Neural cell (in vitro differentiated cells): ENCODE measurements around the gene HSD17B14.

ENCODE experiments used
- EP300 ChIP-seq: fragments of 450-650 bp; conservative IDR thresholded peaks from 2 replicates; pipeline ENCODE4 v1.6.1; 2014; ENCODE audit warnings: antibody characterized with exemption, mild to moderate bottlenecking, moderate library complexity; ENCODE audit not compliant: poor library complexity, severe bottlenecking
- EZH2 ChIP-seq: fragments of 200-600, 300-800 bp; shearing (Covaris generic), sonication (generic); IDR thresholded peaks from 2 replicates; pipeline ENCODE4 v1.6.1; 2014; ENCODE audit warnings: antibody characterized with exemption, low read length, borderline replicate concordance, mild to moderate bottlenecking; ENCODE audit not compliant: insufficient read depth, poor library complexity, severe bottlenecking
- MXI1 ChIP-seq: fragments of 450-650 bp; conservative IDR thresholded peaks from 2 replicates; pipeline ENCODE4 v1.6.1; 2014; ENCODE audit warnings: antibody characterized with exemption, mild to moderate bottlenecking; ENCODE audit not compliant: poor library complexity, severe bottlenecking
- POLR2AphosphoS5 ChIP-seq: IDR thresholded peaks from 2 replicates; pipeline ENCODE4 v1.6.1; 2012
- RAD21 ChIP-seq: fragments of 450-650 bp; conservative IDR thresholded peaks from 2 replicates; pipeline ENCODE4 v1.6.1; 2014; ENCODE audit warnings: antibody characterized with exemption, mild to moderate bottlenecking, moderate library complexity
- SMC3 ChIP-seq: fragments of 450-650 bp; conservative IDR thresholded peaks from 2 replicates; pipeline ENCODE4 v1.6.1; 2014; ENCODE audit warnings: antibody characterized with exemption, mild to moderate bottlenecking, moderate library complexity; ENCODE audit not compliant: poor library complexity
- TAF1 ChIP-seq: IDR thresholded peaks from 2 replicates; pipeline ENCODE4 v1.6.1; 2012; ENCODE audit warnings: low read depth
- TF ChIP-seq, protein P1 (sequence below): fragments of 450-650 bp; IDR thresholded peaks from 2 replicates; pipeline ENCODE4 v1.5.1; 2014; ENCODE audit warnings: antibody characterized with exemption, mild to moderate bottlenecking, moderate library complexity; ENCODE audit not compliant: poor library complexity, severe bottlenecking
- TF ChIP-seq, protein P2 (sequence below): IDR thresholded peaks from 2 replicates; pipeline ENCODE4 v1.6.1; 2012; ENCODE audit warnings: borderline replicate concordance

DNA sequence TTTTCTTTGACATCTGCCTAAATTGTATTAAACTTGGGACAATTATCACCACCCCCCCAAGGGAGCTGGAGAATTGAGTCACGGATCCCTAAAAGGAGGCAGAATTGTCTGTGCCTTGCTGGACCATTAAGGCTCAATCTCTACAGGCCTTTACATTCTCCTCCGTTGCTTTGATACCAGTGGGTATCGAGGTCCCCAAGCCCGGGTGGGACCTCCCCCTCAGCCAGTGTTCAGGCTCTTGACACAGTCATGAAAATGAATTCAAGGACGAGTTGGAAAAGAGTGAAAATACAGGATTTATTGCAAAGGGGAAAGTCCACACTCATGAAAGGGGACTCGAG lies 41.5 kb upstream of the HSD17B14 start:
- TF ChIP-seq, protein P1, sequence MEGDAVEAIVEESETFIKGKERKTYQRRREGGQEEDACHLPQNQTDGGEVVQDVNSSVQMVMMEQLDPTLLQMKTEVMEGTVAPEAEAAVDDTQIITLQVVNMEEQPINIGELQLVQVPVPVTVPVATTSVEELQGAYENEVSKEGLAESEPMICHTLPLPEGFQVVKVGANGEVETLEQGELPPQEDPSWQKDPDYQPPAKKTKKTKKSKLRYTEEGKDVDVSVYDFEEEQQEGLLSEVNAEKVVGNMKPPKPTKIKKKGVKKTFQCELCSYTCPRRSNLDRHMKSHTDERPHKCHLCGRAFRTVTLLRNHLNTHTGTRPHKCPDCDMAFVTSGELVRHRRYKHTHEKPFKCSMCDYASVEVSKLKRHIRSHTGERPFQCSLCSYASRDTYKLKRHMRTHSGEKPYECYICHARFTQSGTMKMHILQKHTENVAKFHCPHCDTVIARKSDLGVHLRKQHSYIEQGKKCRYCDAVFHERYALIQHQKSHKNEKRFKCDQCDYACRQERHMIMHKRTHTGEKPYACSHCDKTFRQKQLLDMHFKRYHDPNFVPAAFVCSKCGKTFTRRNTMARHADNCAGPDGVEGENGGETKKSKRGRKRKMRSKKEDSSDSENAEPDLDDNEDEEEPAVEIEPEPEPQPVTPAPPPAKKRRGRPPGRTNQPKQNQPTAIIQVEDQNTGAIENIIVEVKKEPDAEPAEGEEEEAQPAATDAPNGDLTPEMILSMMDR: no peak
- TF ChIP-seq EZH2 (no peak), POLR2AphosphoS5 (no peak), RAD21 (no peak), TAF1 (no peak), MXI1 (no peak), EP300 (no peak), SMC3 (no peak)
- TF ChIP-seq, protein P2, sequence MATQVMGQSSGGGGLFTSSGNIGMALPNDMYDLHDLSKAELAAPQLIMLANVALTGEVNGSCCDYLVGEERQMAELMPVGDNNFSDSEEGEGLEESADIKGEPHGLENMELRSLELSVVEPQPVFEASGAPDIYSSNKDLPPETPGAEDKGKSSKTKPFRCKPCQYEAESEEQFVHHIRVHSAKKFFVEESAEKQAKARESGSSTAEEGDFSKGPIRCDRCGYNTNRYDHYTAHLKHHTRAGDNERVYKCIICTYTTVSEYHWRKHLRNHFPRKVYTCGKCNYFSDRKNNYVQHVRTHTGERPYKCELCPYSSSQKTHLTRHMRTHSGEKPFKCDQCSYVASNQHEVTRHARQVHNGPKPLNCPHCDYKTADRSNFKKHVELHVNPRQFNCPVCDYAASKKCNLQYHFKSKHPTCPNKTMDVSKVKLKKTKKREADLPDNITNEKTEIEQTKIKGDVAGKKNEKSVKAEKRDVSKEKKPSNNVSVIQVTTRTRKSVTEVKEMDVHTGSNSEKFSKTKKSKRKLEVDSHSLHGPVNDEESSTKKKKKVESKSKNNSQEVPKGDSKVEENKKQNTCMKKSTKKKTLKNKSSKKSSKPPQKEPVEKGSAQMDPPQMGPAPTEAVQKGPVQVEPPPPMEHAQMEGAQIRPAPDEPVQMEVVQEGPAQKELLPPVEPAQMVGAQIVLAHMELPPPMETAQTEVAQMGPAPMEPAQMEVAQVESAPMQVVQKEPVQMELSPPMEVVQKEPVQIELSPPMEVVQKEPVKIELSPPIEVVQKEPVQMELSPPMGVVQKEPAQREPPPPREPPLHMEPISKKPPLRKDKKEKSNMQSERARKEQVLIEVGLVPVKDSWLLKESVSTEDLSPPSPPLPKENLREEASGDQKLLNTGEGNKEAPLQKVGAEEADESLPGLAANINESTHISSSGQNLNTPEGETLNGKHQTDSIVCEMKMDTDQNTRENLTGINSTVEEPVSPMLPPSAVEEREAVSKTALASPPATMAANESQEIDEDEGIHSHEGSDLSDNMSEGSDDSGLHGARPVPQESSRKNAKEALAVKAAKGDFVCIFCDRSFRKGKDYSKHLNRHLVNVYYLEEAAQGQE: no peak
